Midbrain (tissue), 1 donor: ENCODE results near the gene PTER.

Experiments
- DNase-seq: peaks from one replicate; lab custom pipeline; 2025; lab: John Stamatoyannopoulos, UW

Gene PTER

GRCh38 chr10:16544591-16544990 lies 107.8 kb downstream of the PTER start:
- DNase-seq, result no peak

GRCh38 chr10:16545116-16545736 lies 108.4 kb downstream of the PTER start:
- DNase-seq, result no peak

GRCh38 chr10:16547973-16548372 lies 111.2 kb downstream of the PTER start:
- DNase-seq, result no peak

- DNase-seq, result no peak
These were observed 122.5 kb downstream of the PTER start for GRCh38 chr10:16559236-16559773.

- DNase-seq, result no peak
These were observed 126.1 kb downstream of the PTER start for GRCh38 chr10:16562891-16563290.
